Adrenal gland (tissue), 12 donors: ENCODE measurements around the gene TRAT1. TPM values are rescaled to one million over a fixed set of nuclear protein-coding genes. Genes with fewer than 3 reads are reported as not detected.

Experiments
- DNase-seq, 7 donors: peaks; one replicate each; pipeline ENCODE4 v3.0.0-alpha.2; 2019 to 2020
- H3K27ac ChIP-seq, 5 donors: fragments of 200-600 bp; sonication (generic) in 4 of 5; 1 replicate in 3 of 5; 2 replicates in 2 of 5; pipeline versions ENCODE4 v1.5.1 to v1.8.0; 2016 to 2020; ENCODE audit warnings: mild to moderate bottlenecking in 1 of 5
- H3K27me3 ChIP-seq: fragments of 200-600 bp; 2 replicates; pipeline ENCODE4 v1.8.0; 2021
- H3K36me3 ChIP-seq, 2 donors: fragments of 200-600 bp; replicated peaks in 1 of 2; 1 replicate in 1 of 2; 2 replicates in 1 of 2; pipeline versions ENCODE4 v1.5.1 to v1.8.0; 2018 to 2022
- H3K4me1 ChIP-seq, 2 donors: fragments of 200-600 bp; replicated peaks in 1 of 2; 1 replicate in 1 of 2; 2 replicates in 1 of 2; pipeline versions ENCODE4 v1.5.1 to v1.8.0; 2018 to 2021
- H3K4me3 ChIP-seq, 4 donors: fragments of 200-600 bp; sonication (generic) in 3 of 4; one replicate each; pipeline ENCODE4 v1.5.1; 2016 to 2018
- H3K9me3 ChIP-seq, 3 donors: fragments of 200-600 bp; sonication (generic) in 1 of 3; replicated peaks in 1 of 3; 1 replicate in 2 of 3; 2 replicates in 1 of 3; pipeline versions ENCODE4 v1.5.1 to v1.8.0; 2016 to 2021
- POLR2A ChIP-seq, 2 donors: fragments of 450-650 bp; IDR thresholded peaks; one replicate each; pipeline ENCODE4 v1.6.1; 2017; ENCODE audit warnings: antibody characterized with exemption in 2 of 2, mild to moderate bottlenecking in 2 of 2, moderate library complexity in 1 of 2
- WGBS, 4 donors: extraction: QIAGEN DNeasy Blood & Tissue Kit in 2 of 4; methylation state at CpG; one replicate each; pipeline versions ENCODE4 v1.1.5 to v1.1.7; 2013 to 2017; 5-methylcytosine and 5-hydroxymethylcytosine counted together
- intact Hi-C, 2 donors: fragments of 100-400 bp; cut with DNase I; formaldehyde crosslinking; loops; one replicate each; pipeline versions ENCODE4 v1.14.1 to v1.15.0; 2022 to 2023
- polyA plus RNA-seq, 3 donors: library from polyadenylated mRNA; stranded (reverse); fragments of 200-250 nt in 2 of 3; fragments of 350-450 nt in 1 of 3; fragmentation: Illumina TruSeq in 1 of 3; extraction: RNeasy Lipid Tissue Mini Kit (QIAGEN cat#74804) in 1 of 3; gene quantifications; one replicate each; pipeline ENCODE4 v1.2.3, GENCODE V29; 2013 to 2014
- total RNA-seq, 9 donors: library from RNA; depleted of rRNA in 4 of 9; stranded (reverse); fragments of >200 nt in 4 of 9; fragments of 120-200 nt in 1 of 9; fragmentation: NEBNext Ultra II Directional in 1 of 9; extraction: Animal tissue kit (Norgen Biotek cat#: 25700) in 1 of 9; gene quantifications; one replicate each; pipeline versions ENCODE4 v1.1.0 to v1.2.4, GENCODE V29; 2013 to 2023
- TF ChIP-seq, protein P1 (sequence below), 6 experiments: fragments of 450-650 bp in 4 of 6; fragments of 200-600 bp in 2 of 6; sonication (generic) in 1 of 6; IDR thresholded peaks; 1 replicate in 5 of 6; 2 replicates in 1 of 6; pipeline versions ENCODE4 v1.5.1 to v1.8.0; 2016 to 2021; ENCODE audit warnings: antibody characterized with exemption in 6 of 6, mild to moderate bottlenecking in 2 of 6, moderate library complexity in 1 of 6
- donor health status: healthy with polysubstance abuse.
- donor health status: Bipolar disorder and iron deficiency.
- donor health status: DM: yes; HTN: yes; CAD: no.
- donor health status: DM: no; HTN: no; CAD: no.
- donor health status: DM: no; HTN: no; CAD: no.
- donor health status: DM: yes; HTN: yes; CAD: no.

The TRAT1 gene
- total and polyA plus RNA-seq, 12 donors, result 0.03 to 0.60 (median 0.23) TPM; not detected in 2

- 64 to 88% (median 79%) methylated on average over 3 of the region's 3 CpGs for WGBS, 4 donors
- no peak for TF ChIP-seq POLR2A (IDR thresholded peaks at IDR 0.05)
- TF ChIP-seq, protein P1, sequence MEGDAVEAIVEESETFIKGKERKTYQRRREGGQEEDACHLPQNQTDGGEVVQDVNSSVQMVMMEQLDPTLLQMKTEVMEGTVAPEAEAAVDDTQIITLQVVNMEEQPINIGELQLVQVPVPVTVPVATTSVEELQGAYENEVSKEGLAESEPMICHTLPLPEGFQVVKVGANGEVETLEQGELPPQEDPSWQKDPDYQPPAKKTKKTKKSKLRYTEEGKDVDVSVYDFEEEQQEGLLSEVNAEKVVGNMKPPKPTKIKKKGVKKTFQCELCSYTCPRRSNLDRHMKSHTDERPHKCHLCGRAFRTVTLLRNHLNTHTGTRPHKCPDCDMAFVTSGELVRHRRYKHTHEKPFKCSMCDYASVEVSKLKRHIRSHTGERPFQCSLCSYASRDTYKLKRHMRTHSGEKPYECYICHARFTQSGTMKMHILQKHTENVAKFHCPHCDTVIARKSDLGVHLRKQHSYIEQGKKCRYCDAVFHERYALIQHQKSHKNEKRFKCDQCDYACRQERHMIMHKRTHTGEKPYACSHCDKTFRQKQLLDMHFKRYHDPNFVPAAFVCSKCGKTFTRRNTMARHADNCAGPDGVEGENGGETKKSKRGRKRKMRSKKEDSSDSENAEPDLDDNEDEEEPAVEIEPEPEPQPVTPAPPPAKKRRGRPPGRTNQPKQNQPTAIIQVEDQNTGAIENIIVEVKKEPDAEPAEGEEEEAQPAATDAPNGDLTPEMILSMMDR (IDR thresholded peaks at IDR 0.05), result no peak
- Histone ChIP-seq H3K4me3 (no peak overlapping the region), H3K9me3 (no peaks in the 10 kb centered on the region), H3K36me3 (no peaks in the 10 kb centered on the region), H3K27me3 (no peaks in the 10 kb centered on the region), H3K4me1 (no peaks in the 10 kb centered on the region), H3K27ac (no peak overlapping the region)
- intact Hi-C loops, result no loop called here
- no peak for DNase-seq
Observed at GRCh38 chr3:108897883-108898282, 75.3 kb downstream of the TRAT1 start.

GRCh38 chr3:108899530-108899929 lies 76.9 kb downstream of the TRAT1 start:
- Histone ChIP-seq H3K27ac (no peak overlapping the region), H3K4me1 (no peaks in the 10 kb centered on the region), H3K36me3 (no peaks in the 10 kb centered on the region), H3K27me3 (no peaks in the 10 kb centered on the region), H3K9me3 (no peaks in the 10 kb centered on the region), H3K4me3 (no peak overlapping the region)
- DNase-seq, result no peak
- intact Hi-C loops, result no loop called here
- 78 to 86% (median 80%) methylated on average over 3 of the region's 3 CpGs for WGBS, 4 donors
- TF ChIP-seq, protein P1 (IDR thresholded peaks at IDR 0.05), result no peak
- TF ChIP-seq POLR2A (IDR thresholded peaks at IDR 0.05), result no peak

Other genes with a start within 250 kb of the TRAT1 start
- 10 to 100 TPM in 2 of 9 donors, 1 to 10 TPM in 7; 1.9 to 16.6 (median 3.9) TPM for gene CIP2A, start 233.3 kb upstream of the TRAT1 start, total RNA-seq
- 1 to 10 TPM in 2 of 3 donors, under 1 TPM in 1; 0.97 to 3.1 (median 1.1) TPM for gene CIP2A, start 233.3 kb upstream of the TRAT1 start, polyA plus RNA-seq
- gene DZIP3, start 233.1 kb upstream of the TRAT1 start, total RNA-seq, result 10 to 100 TPM in 7 of 9 donors, 1 to 10 TPM in 2; 9.6 to 39.3 (median 16.1) TPM
- gene DZIP3, start 233.1 kb upstream of the TRAT1 start, polyA plus RNA-seq, result 10 to 100 TPM in 2 of 3 donors, 1 to 10 TPM in 1; 8.9 to 17.2 (median 13.4) TPM
- not detected for gene RETNLB, start 65.4 kb upstream of the TRAT1 start, total RNA-seq
- gene RETNLB, start 65.4 kb upstream of the TRAT1 start, polyA plus RNA-seq, result not detected
- under 1 TPM in 1 of 9 donors, not detected in 8; 0.44 TPM for gene GUCA1C, start 131.1 kb downstream of the TRAT1 start, total RNA-seq
- under 1 TPM in 1 of 3 donors, not detected in 2; 0.48 TPM for gene GUCA1C, start 131.1 kb downstream of the TRAT1 start, polyA plus RNA-seq